C4-2B (cell line): ENCODE measurements around the gene HRH3.

Source experiments
- H3K27ac ChIP-seq: fragments of 450-650 bp; 2 replicates; pipeline ENCODE4 v1.5.1; 2017
- CTCF ChIP-seq: fragments of 450-650 bp; conservative IDR thresholded peaks from 2 replicates; pipeline ENCODE4 v1.5.1; 2017; ENCODE audit warnings: mild to moderate bottlenecking
- ZFX ChIP-seq: fragments of 450-650 bp; IDR thresholded peaks from 2 replicates; pipeline ENCODE4 v1.6.1; 2017

The HRH3 gene

GRCh38 chr20:62228982-62229545, 9.0 kb upstream of the HRH3 start:
- TF ChIP-seq CTCF: no peak
- H3K27ac ChIP-seq: peak overlapping the region; percentile 97

- TF ChIP-seq CTCF: no peak; the same call in 1 of the 2 replicates
- no peak; the same call in 1 of the 2 replicates for TF ChIP-seq ZFX
- H3K27ac ChIP-seq: peak overlapping the region; percentile 97
Observed at GRCh38 chr20:62227977-62228958, 8.2 kb upstream of the HRH3 start.

GRCh38 chr20:62227591-62227976, 7.5 kb upstream of the HRH3 start:
- H3K27ac ChIP-seq: peak overlapping the region; percentile 97
- TF ChIP-seq CTCF: no peak
- TF ChIP-seq ZFX: 0 out of 2 replicates have a peak, but pooled peaks have one; percentile 44

- TF ChIP-seq CTCF: no peak
- TF ChIP-seq ZFX: no peak
- peak overlapping the region; percentile 97 for H3K27ac ChIP-seq
Observed at GRCh38 chr20:62226707-62227590, 6.9 kb upstream of the HRH3 start.

- TF ChIP-seq ZFX (no peak), CTCF (no peak)
- no peak overlapping the region for H3K27ac ChIP-seq
Observed at GRCh38 chr20:62225820-62226635, 6.0 kb upstream of the HRH3 start.

GRCh38 chr20:62225026-62225425, 4.9 kb upstream of the HRH3 start:
- no peak overlapping the region for H3K27ac ChIP-seq
- no peak for TF ChIP-seq CTCF
- TF ChIP-seq ZFX: no peak
